GM18519 (cell line): Measurements from ENCODE around the gene MAP3K13.
"Not testable (repeated sequence)": the region's sequence is repeated elsewhere in the genome, so short reads cannot be mapped to it uniquely, and the experiment has no call there.

ENCODE experiments used
- ATAC-seq: cut with Tn5 transposase; IDR thresholded peaks from one replicate; pipeline ENCODE4 v1.9.1; 2021; ENCODE audit warnings: mild to moderate bottlenecking, moderate library complexity; ENCODE audit not compliant: unreplicated experiment, low FRiP score

MAP3K13 gene

GRCh38 chr3:185387646-185388045, 24.7 kb downstream of the MAP3K13 start:
- ATAC-seq = no peak

- ATAC-seq = no peak
Measured at GRCh38 chr3:185393055-185393454, 30.1 kb downstream of the MAP3K13 start.

- ATAC-seq = no peak
Measured at GRCh38 chr3:185397676-185398075, 34.7 kb downstream of the MAP3K13 start.

GRCh38 chr3:185399737-185400667, 37.1 kb downstream of the MAP3K13 start:
- ATAC-seq = no peak

GRCh38 chr3:185400866-185401265, 37.9 kb downstream of the MAP3K13 start:
- ATAC-seq = no peak

- no peak for ATAC-seq
Measured at GRCh38 chr3:185401319-185401955, 38.5 kb downstream of the MAP3K13 start.

- ATAC-seq = no peak
Measured at GRCh38 chr3:185402561-185402960, 39.6 kb downstream of the MAP3K13 start.

- ATAC-seq = no peak
Measured at GRCh38 chr3:185403002-185403401, 40.1 kb downstream of the MAP3K13 start.

- no peak for ATAC-seq
Measured at GRCh38 chr3:185405243-185405642, 42.3 kb downstream of the MAP3K13 start.

- ATAC-seq = no peak
Measured at GRCh38 chr3:185405664-185406063, 42.7 kb downstream of the MAP3K13 start.

GRCh38 chr3:185406121-185406620, 43.2 kb downstream of the MAP3K13 start:
- ATAC-seq = no peak

GRCh38 chr3:185409957-185410356, 47.0 kb downstream of the MAP3K13 start:
- no peak for ATAC-seq

- ATAC-seq = no peak
Measured at GRCh38 chr3:185411133-185411532, 48.2 kb downstream of the MAP3K13 start.

GRCh38 chr3:185416513-185416912, 53.6 kb downstream of the MAP3K13 start:
- ATAC-seq = no peak

- ATAC-seq = not testable (repeated sequence)
Measured at GRCh38 chr3:185418561-185418977, 55.6 kb downstream of the MAP3K13 start.

GRCh38 chr3:185420762-185421161, 57.8 kb downstream of the MAP3K13 start:
- no peak for ATAC-seq

- ATAC-seq = no peak
Measured at GRCh38 chr3:185421577-185422232, 58.8 kb downstream of the MAP3K13 start.

- ATAC-seq = no peak
Measured at GRCh38 chr3:185422677-185423076, 59.7 kb downstream of the MAP3K13 start.

GRCh38 chr3:185423178-185423577, 60.2 kb downstream of the MAP3K13 start:
- no peak for ATAC-seq

- no peak for ATAC-seq
Measured at GRCh38 chr3:185424435-185424834, 61.5 kb downstream of the MAP3K13 start.

GRCh38 chr3:185430375-185430774, 67.4 kb downstream of the MAP3K13 start:
- no peak for ATAC-seq
